Lower leg skin (tissue), 4 donors: ENCODE data around the gene APBA2. TPM values are rescaled to one million over a fixed set of nuclear protein-coding genes. Genes with fewer than 3 reads are reported as not detected.

Source experiments
- DNase-seq, 2 donors: peaks; one replicate each; pipeline ENCODE4 v3.0.0-alpha.2; 2019; ENCODE audit warnings: low spot score in 2 of 2
- H3K4me3 ChIP-seq: fragments of 200-600 bp; sonication (generic); 2 replicates; pipeline ENCODE4 v1.5.1; 2017; ENCODE audit warnings: mild to moderate bottlenecking, low read depth; ENCODE audit not compliant: poor library complexity, severe bottlenecking
- POLR2A ChIP-seq, 2 donors: fragments of 450-650 bp; IDR thresholded peaks; one replicate each; pipeline ENCODE4 v1.6.1; 2016 to 2017; ENCODE audit warnings: antibody characterized with exemption in 2 of 2, mild to moderate bottlenecking in 1 of 2, moderate library complexity in 1 of 2
- WGBS, 2 donors: methylation state at CpG; one replicate each; pipeline ENCODE4 v1.1.5; 2018; 5-methylcytosine and 5-hydroxymethylcytosine counted together
- intact Hi-C: fragments of 100-400 bp; cut with DNase I; formaldehyde crosslinking; loops from one replicate; pipeline ENCODE4 v1.15.0; 2023; ENCODE audit warnings: low total_unique reads
- total RNA-seq, 4 donors: library from RNA; depleted of rRNA; stranded (reverse); fragments of >200 nt; gene quantifications; one replicate each; pipeline ENCODE4 v1.1.0, GENCODE V29; 2016
- TF ChIP-seq, protein P1 (sequence below), 3 donors: fragments of 450-650 bp; IDR thresholded peaks; one replicate each; pipeline ENCODE4 v1.5.1; 2016; ENCODE audit warnings: antibody characterized with exemption in 3 of 3, mild to moderate bottlenecking in 3 of 3, moderate library complexity in 2 of 3

APBA2 gene
- total RNA-seq, 4 donors from 2014 or later = 0.80 to 1.9 (median 1.6) TPM

DNA sequence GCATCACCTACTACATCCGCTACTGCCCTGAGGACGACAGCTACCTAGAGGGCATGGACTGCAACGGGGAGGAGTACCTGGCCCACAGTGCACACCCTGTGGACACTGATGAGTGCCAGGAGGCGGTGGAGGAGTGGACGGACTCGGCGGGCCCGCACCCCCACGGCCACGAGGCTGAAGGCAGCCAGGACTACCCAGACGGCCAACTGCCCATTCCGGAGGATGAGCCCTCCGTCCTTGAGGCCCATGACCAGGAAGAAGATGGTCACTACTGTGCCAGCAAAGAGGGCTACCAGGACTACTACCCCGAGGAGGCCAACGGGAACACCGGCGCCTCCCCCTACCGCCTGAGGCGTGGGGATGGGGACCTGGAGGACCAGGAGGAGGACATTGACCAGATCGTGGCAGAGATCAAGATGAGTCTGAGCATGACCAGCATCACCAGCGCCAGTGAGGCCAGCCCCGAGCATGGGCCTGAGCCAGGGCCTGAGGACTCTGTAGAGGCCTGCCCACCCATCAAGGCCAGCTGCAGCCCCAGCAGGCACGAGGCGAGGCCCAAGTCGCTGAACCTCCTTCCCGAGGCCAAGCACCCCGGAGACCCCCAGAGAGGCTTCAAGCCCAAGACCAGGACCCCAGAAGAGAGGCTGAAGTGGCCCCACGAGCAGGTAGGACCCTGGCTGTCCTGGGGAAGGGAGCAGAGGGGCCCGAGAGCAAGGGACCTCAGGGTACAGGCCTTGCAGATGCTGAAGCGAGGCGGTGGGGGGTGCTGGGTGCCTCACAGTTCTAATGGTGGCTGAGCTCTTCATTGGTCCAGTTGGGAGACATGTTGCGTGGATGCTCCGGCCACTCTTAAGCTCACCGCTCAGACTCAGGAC is 168.6 kb downstream of the APBA2 start:
- WGBS, 2 donors = 95 to 97% methylated on average over 28 to 33 of the region's 34 CpGs
- no peak for DNase-seq
- TF ChIP-seq POLR2A (IDR thresholded peaks at IDR 0.05) = no peak
- TF ChIP-seq, protein P1, sequence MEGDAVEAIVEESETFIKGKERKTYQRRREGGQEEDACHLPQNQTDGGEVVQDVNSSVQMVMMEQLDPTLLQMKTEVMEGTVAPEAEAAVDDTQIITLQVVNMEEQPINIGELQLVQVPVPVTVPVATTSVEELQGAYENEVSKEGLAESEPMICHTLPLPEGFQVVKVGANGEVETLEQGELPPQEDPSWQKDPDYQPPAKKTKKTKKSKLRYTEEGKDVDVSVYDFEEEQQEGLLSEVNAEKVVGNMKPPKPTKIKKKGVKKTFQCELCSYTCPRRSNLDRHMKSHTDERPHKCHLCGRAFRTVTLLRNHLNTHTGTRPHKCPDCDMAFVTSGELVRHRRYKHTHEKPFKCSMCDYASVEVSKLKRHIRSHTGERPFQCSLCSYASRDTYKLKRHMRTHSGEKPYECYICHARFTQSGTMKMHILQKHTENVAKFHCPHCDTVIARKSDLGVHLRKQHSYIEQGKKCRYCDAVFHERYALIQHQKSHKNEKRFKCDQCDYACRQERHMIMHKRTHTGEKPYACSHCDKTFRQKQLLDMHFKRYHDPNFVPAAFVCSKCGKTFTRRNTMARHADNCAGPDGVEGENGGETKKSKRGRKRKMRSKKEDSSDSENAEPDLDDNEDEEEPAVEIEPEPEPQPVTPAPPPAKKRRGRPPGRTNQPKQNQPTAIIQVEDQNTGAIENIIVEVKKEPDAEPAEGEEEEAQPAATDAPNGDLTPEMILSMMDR (IDR thresholded peaks at IDR 0.05) = no peak

GRCh38 chr15:29055876-29056275 is 170.1 kb downstream of the APBA2 start:
- no peak overlapping the region for H3K4me3 ChIP-seq
- WGBS, 2 donors = 75% methylated on average over 7 of the region's 7 CpGs
- no peak for DNase-seq
- no peak for TF ChIP-seq POLR2A (IDR thresholded peaks at IDR 0.05)
- TF ChIP-seq, protein P1 (IDR thresholded peaks at IDR 0.05) = no peak
- intact Hi-C loops = no loop called here

More for the DNA sequence above, 168.6 kb downstream of the APBA2 start:
- intact Hi-C loops = no loop called here
- no peak overlapping the region for H3K4me3 ChIP-seq

GRCh38 chr15:29056839-29057450 is 171.2 kb downstream of the APBA2 start:
- DNase-seq = no peak
- H3K4me3 ChIP-seq = no peak overlapping the region
- intact Hi-C loops = no loop called here
- no peak for TF ChIP-seq POLR2A (IDR thresholded peaks at IDR 0.05)
- TF ChIP-seq, protein P1 (IDR thresholded peaks at IDR 0.05) = no peak
- 68 to 70% methylated on average over 4 of the region's 4 CpGs for WGBS, 2 donors

DNA sequence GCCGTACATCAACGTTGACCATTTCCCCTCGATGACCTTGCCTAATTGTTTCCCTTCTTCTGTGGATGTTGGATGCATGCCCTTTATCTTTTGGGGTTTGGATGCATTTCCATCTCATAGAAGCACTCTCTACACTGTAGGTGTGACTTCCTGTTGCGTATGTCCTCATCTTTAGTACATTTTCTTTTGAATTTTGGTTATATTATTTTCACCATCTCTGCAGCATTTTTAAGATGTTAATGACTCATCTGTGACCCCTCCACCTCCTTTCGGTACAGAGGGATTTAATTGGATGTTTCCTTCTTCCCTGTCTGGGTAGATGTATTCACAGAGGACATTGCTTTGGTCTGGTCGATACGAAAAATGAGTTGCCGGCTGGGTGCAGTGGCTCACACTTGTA is 172.1 kb downstream of the APBA2 start:
- no peak overlapping the region for H3K4me3 ChIP-seq
- WGBS, 2 donors = 83 to 85% methylated on average over 8 of the region's 8 CpGs
- TF ChIP-seq, protein P1 (IDR thresholded peaks at IDR 0.05) = no peak
- no peak for TF ChIP-seq POLR2A (IDR thresholded peaks at IDR 0.05)
- no peak for DNase-seq
- intact Hi-C loops = no loop called here

DNA sequence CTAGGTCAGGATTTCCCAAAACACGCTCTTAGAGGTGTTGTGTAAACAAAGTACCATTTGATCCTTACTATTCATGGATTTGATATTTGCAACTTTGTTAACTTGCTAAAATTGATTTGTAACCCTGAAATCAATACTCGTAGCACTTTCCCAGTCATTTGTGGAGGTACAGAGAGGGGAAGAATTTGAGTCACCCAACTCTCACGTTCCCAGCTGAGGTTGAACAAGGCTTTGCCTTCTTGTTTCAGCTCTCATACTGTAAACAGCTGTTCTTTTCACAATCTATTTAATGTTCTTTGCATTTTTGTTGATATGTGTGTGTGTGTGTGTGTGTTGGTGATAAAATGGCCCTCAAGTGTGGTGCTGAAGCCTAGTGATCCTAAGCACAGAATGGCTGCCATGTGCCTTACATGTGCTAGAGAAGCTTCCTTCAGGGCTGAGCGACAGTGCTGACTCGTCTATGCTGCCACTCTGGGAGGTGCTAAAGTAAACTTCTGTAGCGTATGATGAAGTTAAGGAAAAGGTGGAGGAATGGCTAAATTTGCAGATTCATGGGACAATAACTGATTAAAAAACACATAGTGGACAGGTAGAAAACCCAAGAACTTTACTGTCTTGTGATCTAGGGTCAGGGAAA is 173.2 kb downstream of the APBA2 start:
- DNase-seq = no peak
- 85 to 89% methylated on average over 6 of the region's 6 CpGs for WGBS, 2 donors
- intact Hi-C loops = no loop called here

More for the DNA sequence above, 173.2 kb downstream of the APBA2 start:
- H3K4me3 ChIP-seq = no peak overlapping the region
- TF ChIP-seq, protein P1 (IDR thresholded peaks at IDR 0.05) = no peak
- TF ChIP-seq POLR2A (IDR thresholded peaks at IDR 0.05) = no peak
